ENCODE results near the gene FN1.
"Not testable (repeated sequence)": the region's sequence is repeated elsewhere in the genome, so short reads cannot be mapped to it uniquely, and the experiment has no call there.

The FN1 gene

DNA sequence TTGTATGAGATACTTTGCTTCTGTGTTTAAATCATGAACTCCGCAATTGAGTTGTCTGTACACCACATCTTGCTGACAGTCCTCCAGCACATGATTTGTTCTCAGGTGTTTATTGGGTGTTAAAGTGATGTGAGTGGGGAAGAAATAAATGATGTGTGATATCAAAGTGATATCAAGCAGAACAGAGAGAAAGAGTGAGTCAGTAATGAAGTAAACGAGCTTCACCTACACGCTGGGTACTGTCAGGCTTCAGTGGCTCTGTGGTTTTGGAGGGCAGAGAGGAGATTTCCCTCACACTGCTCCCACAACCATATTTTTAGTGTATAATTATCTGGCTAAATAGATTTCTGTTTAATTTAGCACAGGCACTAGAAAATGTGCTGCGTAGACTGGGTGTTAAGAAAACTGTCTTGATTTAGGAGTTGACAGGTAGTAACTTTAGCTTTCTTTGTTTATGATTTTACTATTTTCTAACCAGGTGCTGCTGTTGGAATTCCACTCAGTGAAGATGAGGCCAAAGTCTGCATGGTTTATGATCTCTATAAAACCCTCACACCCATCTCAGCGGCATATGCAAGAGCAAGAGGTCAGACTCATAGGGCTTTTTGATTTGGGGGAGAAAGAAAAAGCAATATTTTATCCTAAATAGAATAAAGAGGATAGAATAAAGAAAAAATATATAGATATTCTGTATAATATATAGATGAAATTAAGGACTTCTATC is 102.8 kb downstream of the FN1 start:
- DNase-seq (ENCODE audit: low read depth) = no peak

DNA sequence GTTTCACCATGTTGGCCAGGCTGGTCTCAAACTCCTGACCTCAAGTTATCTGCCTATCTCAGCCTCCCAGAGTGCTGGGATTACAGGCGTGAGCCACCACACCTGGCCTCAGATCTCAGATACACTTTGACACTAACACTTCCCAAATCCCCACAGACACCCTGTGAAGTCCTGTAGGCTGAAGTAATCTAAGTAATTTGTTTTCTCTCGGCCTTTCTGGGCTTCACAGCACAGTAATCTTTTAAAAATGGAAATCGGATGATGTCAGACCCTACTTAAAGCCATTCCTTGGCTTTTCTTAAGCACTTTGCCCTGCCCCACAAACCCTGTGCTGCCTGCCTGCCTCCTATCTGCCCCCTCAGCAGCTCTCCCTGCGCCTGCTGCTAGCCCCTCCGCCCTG is 107.8 kb downstream of the FN1 start:
- DNase-seq (ENCODE audit: low read depth) = no peak

DNA sequence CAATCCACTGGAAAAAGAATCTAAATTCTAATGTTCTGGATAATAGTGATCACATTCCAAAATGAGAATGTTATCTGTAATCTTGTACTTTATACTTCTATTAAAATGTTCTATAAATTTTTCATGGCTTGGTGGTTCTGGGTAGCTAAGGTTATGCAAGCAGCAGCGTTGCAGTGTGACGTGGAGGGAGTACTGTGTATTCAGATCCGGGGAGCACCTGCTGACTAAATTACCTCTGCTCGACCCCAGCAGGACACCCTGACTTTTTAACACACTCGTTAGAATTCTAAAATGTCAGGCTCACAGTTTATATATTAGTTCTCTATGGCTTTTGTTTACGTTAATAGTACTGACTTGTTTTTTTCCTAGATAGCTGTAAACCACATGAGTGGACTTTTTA is 111.1 kb downstream of the FN1 start:
- DNase-seq (ENCODE audit: low read depth) = no peak

DNA sequence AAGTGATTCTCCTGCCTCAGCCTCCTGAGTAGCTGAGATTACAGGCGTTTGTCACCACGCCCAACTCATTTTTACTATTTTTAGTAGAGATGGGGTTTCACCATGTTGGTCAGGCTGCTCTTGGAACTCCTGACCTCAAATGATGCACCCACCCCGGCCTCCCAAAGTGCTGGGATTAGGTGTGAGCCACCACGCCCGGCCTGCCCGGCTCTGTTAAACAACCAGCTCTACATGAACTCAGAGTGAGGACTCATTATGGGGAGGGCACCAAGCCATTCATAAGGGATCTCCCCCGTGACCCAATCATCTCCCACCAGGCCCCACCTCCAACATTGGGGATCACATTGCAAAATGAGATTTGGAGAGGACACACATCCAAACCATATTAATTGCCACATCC is 115.2 kb downstream of the FN1 start:
- no peak for DNase-seq (ENCODE audit: low read depth)

DNA sequence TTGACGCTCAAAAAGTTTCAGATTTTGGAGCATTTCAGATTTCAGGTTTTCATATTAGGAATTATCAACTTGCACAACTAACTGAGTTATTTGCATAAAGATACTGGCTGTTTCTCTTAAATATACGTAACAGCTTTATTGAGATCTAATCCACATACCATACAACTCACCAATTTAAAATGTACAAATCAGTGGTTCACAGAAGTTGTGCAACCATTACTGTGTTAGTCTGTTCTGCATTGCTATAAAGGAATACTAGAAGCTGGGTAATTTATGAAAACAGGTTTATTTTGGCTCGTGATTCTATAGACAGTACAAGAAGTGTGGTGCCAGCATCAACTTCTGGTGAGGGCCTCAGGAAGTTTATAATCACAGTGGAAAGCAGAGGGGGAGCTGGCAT is 115.8 kb downstream of the FN1 start:
- no peak for DNase-seq (ENCODE audit: low read depth)

DNA sequence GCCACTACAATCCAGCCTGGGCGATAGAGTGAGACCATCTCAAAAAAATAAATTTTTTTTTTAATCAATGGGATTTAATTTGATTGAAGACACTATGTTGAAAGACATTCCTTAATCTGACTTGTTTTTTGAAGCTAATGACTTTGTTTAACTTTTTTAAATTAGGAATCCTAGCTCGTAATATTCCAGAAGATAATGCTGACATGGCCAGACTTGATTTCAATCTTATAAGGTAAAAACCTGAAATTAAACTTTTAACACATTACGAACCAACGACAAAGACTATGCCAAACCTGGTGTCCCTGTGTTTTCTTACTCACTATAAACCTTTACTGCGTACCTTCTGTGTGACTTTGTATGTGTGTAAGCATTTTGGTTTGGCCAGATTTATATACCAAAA is 116.4 kb downstream of the FN1 start:
- DNase-seq (ENCODE audit: low read depth) = no peak

DNA sequence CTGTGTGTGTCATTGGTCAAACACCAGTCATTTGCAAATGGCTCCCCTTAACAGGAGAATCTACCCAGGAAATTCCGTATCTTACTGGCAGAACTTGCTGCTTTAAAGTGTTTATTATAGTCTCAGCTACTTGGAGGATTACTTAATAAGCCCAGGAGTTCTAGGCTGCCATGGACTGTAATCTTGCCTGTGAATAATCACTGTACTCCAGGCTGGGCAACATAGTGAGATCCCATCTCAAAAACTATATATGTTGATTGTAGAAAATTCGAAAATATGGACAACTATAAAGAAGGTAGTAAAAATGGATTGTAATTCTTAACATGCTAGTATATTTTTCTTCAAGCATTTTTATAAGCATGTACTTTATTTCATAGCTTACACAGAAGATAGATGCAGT is 119.5 kb downstream of the FN1 start:
- no peak for DNase-seq (ENCODE audit: low read depth)

DNA sequence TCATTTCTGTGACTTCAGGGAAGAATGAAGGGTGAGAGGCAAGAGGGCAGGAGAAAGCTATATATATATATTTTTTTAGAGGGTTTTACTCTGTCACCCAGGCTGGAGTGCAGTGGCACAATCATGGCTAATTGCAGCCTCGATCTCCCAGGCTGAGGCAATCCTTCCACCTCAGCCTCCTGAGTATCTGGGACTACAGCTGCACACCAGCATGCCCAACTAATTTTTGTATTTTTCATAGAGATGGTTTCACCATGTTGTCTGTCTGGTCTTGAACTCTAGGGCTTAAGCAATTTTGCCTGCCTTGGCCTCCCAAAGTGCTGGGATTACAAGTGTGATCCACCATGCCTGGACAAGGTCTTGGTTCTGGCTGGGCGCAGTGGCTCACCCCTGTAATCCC is 120.6 kb downstream of the FN1 start:
- DNase-seq (ENCODE audit: low read depth) = no peak

DNA sequence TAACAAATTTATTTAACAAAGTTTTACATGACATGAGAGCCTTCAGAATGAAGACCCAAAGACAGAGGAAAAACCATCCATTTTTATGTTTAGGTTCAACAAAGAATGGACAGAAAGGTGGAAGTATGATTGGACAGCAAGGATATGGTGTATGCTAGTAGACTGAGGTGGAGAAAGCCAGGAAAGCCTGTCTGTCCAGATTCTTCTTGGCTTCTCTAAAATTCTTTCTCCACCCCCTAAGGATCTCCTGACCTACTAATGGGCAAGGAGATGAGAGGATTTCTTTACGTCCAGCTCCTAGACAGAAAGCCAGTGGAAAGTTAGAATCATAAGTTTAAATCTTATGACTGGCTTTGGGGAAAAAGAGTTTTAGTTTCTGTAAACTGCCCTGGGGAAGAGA is 121.0 kb downstream of the FN1 start:
- no peak for DNase-seq (ENCODE audit: low read depth)

DNA sequence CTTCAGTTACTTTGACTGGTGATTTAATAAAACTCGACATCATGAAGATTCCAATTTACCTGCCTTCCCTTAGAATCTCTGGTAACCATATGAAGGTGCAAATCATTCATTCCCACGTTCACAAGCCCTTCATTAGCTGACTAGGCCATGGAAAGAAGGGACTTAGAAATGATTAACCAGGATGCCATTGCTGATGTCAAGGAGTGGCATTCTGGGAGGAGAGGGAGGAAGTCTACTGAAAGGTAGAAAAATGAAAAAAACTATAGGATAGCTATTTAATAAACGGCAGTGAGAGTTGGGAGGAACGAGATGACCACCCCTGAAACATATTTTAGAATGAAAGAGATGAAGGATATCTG is 122.6 kb downstream of the FN1 start:
- no peak for DNase-seq (ENCODE audit: low read depth)

DNA sequence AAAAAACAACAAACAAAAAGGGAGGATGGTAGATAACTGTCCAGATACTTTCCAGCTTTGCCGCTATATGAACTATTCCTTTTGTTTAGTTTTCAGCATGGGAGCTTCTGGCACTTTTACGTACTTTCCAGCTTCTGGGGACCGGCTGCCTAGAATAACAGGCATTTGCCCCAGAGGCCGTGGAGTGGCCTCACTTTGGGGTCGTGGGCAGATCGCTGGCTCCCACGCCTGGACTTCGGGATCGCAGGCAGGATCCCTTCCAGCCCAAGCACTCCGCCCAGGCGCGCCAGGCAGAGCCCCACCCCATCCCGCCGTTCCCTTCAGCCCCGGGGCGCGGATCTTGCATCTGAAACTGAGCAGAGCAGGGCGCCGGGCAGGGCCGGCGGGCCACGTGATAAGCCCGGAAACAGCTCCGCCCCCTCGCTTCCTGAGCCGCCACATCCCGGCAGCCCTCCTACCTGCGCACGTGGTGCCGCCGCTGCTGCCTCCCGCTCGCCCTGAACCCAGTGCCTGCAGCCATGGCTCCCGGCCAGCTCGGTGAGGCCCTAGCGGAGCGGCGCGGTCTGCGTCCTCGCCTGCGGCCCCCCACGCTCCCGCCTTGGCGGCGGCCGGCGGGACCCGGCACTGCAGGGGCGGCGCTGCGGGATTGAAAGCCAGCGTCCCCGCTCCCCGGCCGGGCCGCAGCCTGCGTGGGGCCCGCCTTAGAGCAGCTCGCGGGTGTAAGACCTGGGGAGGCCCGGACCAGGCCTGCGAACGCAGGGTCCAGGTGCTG is 124.1 kb downstream of the FN1 start, which contains the start of gene ATIC:
ATIC (plus strand) TSS at position 435 of the 772 bp plus-strand sequence; CDS start at position 519, 84 bp downstream.
- DNase-seq (ENCODE audit: low read depth) = peak; percentile 81

DNA sequence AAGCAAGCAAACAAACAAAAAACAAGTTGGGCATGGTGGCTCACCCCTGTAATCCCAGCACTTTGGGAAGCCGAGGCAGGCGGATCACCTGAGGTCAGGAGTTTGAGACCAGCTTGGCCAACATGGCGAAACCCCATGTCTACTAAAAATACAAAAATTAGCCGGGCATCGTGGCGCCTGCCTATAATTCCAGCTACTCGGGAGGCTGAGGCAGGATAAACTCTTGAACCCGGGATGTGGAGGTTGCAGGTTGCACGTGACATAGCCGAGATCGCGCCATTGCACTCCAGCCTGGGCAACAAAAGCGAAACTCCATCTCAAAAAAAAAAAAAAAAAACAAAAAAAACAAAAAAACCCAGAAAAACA is 124.6 kb downstream of the FN1 start:
- not testable (repeated sequence) for DNase-seq (ENCODE audit: low read depth)

All from T follicular helper cell (primary cell).